ENCODE results near the gene SVOP.
"Not testable (repeated sequence)": the region's sequence is repeated elsewhere in the genome, so short reads cannot be mapped to it uniquely, and the experiment has no call there.

The SVOP gene

GRCh38 chr12:109033239-109034196, 12.7 kb upstream of the SVOP start:
- no peak for DNase-seq (ENCODE audit: extremely low read depth in 1 of 2, low read depth in 1 of 2)

DNA sequence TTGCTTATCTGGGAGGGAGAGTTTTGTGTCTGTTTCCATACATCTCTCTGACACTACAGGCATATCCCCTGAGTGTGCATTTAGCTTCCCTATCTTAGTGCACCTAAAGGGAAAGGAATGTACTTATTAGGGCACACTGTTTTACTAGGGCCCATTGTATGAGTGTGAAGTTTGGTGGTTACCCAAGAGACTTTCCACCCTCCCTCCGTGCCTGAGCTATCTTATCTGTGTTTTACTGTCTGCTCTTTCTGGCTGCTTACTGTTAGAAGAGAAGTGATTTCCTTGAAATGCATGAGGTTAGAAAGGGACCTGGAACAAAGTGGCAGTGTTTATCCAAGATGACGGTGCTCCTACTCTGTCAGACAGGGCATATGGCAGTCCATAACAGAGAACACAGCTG, 8.5 kb upstream of the SVOP start:
- DNase-seq (ENCODE audit: extremely low read depth in 1 of 2, low read depth in 1 of 2) = no peak

DNA sequence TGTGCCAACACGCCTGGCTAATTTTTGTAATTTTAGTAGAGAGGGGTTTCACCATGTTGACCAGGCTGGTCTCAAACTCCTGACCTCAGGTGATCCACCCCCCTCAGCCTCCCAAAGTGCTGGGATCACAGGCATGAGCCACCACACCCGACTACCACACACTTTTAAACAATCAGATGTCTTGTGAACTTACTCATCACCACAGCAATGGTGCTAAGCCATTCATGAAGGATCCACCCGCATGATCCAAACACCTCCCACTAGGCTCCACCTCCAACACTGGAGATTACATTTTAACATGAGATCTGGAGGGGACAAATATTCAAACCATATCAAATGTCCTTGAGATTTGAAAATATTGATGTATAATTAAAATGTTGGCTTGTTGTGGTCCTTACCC, 7.8 kb upstream of the SVOP start:
- not testable (repeated sequence) for DNase-seq (ENCODE audit: extremely low read depth in 1 of 2, low read depth in 1 of 2)

GRCh38 chr12:109027767-109028166, 6.9 kb upstream of the SVOP start:
- DNase-seq (ENCODE audit: extremely low read depth in 1 of 2, low read depth in 1 of 2) = no peak

DNA sequence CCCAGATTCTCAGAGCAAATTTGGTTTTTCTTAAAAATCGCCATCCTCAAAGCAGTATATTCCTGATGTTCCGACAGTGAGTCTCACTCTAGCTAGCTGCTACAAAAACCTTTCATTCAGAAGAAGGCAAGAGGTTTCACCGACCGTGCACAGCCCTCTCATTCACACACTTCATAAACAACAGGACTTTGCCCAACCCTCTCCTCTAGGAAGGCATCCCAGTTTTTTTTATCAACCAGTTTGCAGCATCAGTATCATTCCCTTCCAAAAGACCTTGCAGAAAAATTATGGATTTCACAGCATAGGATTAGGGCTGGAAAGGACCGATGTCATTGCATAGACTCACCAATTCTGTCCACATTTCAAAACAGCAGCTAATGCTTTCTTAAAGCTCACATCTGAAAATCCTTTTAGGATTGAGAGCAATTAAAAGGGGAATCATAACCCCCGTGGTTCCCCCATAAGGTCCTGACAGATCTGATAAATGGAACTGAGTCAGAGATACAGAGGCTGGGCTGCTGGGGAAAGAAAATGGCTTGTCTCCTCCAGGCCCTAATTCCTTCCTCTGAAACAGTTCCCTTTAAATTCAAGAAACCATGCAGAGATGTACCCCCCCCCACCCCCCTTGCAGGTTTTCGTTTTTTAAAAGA, 597 bp downstream of the SVOP start:
- no peak for DNase-seq (ENCODE audit: extremely low read depth in 1 of 2, low read depth in 1 of 2)

GRCh38 chr12:109018296-109018695, 2.6 kb downstream of the SVOP start:
- no peak for DNase-seq (ENCODE audit: extremely low read depth in 1 of 2, low read depth in 1 of 2)

GRCh38 chr12:109016978-109017377, 3.9 kb downstream of the SVOP start:
- DNase-seq (ENCODE audit: extremely low read depth in 1 of 2, low read depth in 1 of 2) = no peak

GRCh38 chr12:109016016-109016415, 4.9 kb downstream of the SVOP start:
- no peak for DNase-seq (ENCODE audit: extremely low read depth in 1 of 2, low read depth in 1 of 2)

GRCh38 chr12:109014984-109015765, 5.7 kb downstream of the SVOP start:
- no peak for DNase-seq (ENCODE audit: extremely low read depth in 1 of 2, low read depth in 1 of 2)

DNA sequence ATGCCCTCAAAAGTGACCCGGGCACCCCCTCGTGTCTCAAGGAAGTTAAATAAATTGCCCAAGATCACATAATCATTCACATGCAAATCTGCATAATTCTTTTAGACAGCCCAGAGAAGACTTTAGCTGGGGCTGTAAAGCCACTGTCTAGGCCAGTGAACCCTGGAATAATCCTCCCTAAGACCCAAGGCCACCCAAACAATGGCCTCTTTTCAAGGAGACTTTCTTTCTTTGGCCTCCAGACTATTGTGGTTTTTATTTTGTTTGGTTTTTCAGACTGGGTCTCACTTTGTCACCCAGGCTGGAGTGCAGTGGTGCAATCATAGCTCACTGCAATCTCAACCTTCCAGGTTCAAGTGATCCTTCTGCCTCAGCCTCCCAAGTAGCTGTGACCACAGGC, 10.6 kb downstream of the SVOP start:
- DNase-seq (ENCODE audit: extremely low read depth in 1 of 2, low read depth in 1 of 2) = no peak

GRCh38 chr12:109009766-109010165, 11.1 kb downstream of the SVOP start:
- DNase-seq (ENCODE audit: extremely low read depth in 1 of 2, low read depth in 1 of 2) = no peak

DNA sequence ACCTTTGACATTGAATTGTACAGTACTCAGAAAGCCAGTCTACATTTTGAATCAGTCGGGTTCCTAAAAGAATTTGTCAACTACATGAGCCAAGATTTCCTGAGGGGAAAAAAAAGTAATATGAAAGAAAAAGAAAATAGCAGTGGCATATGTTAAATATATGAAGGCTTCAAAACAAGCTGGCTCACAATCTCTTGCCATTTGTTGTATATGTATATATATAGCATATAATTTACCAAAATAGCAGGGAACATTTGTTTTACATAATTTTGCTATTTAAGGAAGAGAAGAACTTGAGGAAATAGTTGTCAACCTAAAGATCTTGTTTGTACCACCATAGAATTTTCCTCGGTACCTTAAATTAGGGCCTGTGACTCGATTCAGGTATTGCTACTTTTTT, 16.9 kb downstream of the SVOP start:
- no peak for DNase-seq (ENCODE audit: extremely low read depth in 1 of 2, low read depth in 1 of 2)

DNA sequence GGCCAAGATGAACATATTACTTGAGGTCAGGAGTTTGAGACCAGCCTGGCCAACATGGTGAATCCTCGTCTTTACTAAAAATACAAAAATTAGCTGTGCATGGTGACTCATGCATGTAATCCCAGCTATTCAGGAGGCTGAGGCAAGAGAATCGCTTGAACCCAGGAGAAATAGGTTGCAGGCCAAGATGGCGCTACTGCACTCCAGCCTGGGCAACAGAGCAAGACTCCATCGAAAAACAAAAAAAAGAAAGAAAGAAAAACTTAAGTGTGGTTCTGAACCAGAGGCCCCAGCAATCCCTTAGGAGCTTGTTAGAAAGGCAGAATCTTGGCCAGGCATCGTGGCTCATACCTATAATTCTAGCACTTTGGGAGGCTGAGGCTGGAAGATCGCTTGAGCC, 24.5 kb downstream of the SVOP start:
- DNase-seq (ENCODE audit: extremely low read depth in 1 of 2, low read depth in 1 of 2) = no peak

DNA sequence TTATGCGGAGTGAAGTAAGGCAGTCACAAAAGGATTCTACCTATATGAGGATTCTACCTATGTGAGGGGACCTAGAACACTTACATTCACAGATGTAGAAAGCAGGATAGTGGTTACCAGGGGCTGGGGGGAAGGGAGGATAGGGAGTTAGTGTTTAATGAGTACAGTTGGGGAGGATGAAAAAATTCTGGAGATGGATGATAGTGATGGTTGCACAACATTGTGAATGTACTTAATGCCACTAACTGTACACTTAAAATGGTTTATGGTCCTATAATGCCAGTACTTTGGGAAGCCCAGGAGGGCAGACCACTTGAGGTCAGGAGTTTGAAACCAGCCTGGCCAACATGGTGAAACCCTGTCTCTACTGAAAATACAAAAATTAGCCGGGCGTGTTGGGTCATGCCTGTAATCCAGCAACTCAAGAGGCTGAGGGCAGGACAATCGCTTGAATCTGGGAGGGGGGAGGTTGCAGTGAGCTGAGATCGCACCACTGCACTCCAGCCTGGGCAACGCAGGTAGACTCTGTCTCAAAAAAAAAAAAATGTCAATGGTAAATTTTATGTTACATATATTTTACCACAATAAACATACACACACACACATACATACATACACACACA, 25.4 kb downstream of the SVOP start:
- DNase-seq (ENCODE audit: extremely low read depth in 1 of 2, low read depth in 1 of 2) = no peak

DNA sequence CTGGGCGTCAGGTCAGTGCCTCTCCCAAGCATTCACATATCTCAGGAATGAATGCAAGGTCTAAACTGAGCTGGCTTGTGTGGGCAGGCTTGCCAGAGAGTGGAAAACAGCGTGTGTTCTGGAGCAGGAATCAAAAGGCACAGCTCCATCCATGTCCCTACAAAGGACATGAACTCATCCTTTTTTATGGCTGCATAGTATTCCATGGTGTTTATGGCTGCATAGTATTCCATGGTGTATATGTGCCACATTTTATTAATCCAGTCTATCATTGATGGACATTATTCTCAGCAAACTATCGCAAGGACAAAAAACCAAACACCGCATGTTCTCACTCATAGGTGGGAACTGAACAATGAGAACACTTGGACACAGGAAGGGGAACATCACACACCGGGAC, 30.8 kb downstream of the SVOP start:
- not testable (repeated sequence) for DNase-seq (ENCODE audit: extremely low read depth in 1 of 2, low read depth in 1 of 2)

GRCh38 chr12:108989376-108989775, 31.5 kb downstream of the SVOP start:
- no peak for DNase-seq (ENCODE audit: extremely low read depth in 1 of 2, low read depth in 1 of 2)

- DNase-seq (ENCODE audit: extremely low read depth in 1 of 2, low read depth in 1 of 2) = no peak
Observed at GRCh38 chr12:108985750-108986149, 35.1 kb downstream of the SVOP start.

GRCh38 chr12:108983227-108983626, 37.6 kb downstream of the SVOP start:
- no peak for DNase-seq (ENCODE audit: extremely low read depth in 1 of 2, low read depth in 1 of 2)

DNA sequence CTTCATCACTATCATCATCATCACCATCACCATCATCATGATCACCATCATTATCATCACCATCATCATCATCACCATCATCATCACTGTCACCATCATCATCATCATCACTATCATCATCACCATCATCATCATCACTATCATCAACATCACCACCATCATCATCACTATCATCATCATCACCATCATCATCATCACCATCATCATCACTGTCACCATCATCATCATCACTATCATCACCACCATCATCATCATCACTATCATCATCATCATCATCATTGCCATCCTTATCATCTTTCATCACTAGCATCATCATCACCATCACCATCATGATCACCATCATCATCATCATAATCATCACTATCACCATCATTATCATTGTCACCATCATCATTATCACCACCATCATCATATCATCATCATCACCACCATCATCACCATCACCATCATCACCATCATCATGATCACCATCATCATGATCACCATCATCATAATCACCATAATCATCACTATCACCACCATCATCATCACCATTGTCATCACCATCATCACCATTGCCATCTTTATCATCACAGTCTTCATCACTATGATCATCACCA, 38.1 kb downstream of the SVOP start:
- no peak for DNase-seq (ENCODE audit: extremely low read depth in 1 of 2, low read depth in 1 of 2)

- no peak for DNase-seq (ENCODE audit: extremely low read depth in 1 of 2, low read depth in 1 of 2)
Observed at GRCh38 chr12:108981835-108982234, 39.0 kb downstream of the SVOP start.
